Osteoblast (primary cell): ENCODE data around the gene NTHL1. TPM values are rescaled to one million over a fixed set of nuclear protein-coding genes. Genes with fewer than 3 reads are reported as not detected.
A peak's percentile ranks its signal among the peaks of the same experiment; 100 is the strongest.

Experiments used
- DNase-seq: peaks from one replicate; pipeline ENCODE4 v3.0.0; 2011; ENCODE audit warnings: low spot score, mixed read lengths; ENCODE audit not compliant: insufficient read length; ENCODE audit errors: missing footprints
- H2AFZ ChIP-seq: 2 replicates; pipeline ENCODE4 v1.6.0; 2011; ENCODE audit warnings: mild to moderate bottlenecking, low read length
- H3K27ac ChIP-seq: 2 replicates; pipeline ENCODE4 v1.5.1; 2011; ENCODE audit warnings: mild to moderate bottlenecking, low read depth, low read length, moderate library complexity
- H3K27me3 ChIP-seq: 2 replicates; pipeline ENCODE4 v1.6.0; 2012; ENCODE audit warnings: mild to moderate bottlenecking, control low read depth, inconsistent platforms, low read length, moderate library complexity; ENCODE audit not compliant: insufficient read depth
- H3K36me3 ChIP-seq: 2 replicates; pipeline ENCODE4 v1.5.1; 2011; ENCODE audit warnings: mild to moderate bottlenecking, low read length, control low read depth, moderate library complexity; ENCODE audit not compliant: insufficient read depth
- H3K4me1 ChIP-seq: 2 replicates; pipeline ENCODE4 v1.5.1; 2011; ENCODE audit warnings: mild to moderate bottlenecking, low read length, control low read depth, moderate library complexity; ENCODE audit not compliant: insufficient read depth
- H3K4me2 ChIP-seq: 2 replicates; pipeline ENCODE4 v1.6.0; 2011; ENCODE audit warnings: mild to moderate bottlenecking, low read length; ENCODE audit not compliant: insufficient read depth
- H3K4me3 ChIP-seq: fragments of 200-600 bp; sonication (generic); 3 replicates; pipeline ENCODE4 v1.5.1; 2012; ENCODE audit warnings: mild to moderate bottlenecking, low read length, inconsistent platforms; ENCODE audit not compliant: insufficient read depth
- H3K79me2 ChIP-seq: 2 replicates; pipeline ENCODE4 v1.6.0; 2012; ENCODE audit warnings: mild to moderate bottlenecking, low read length, control low read depth, inconsistent platforms; ENCODE audit not compliant: insufficient read depth
- H3K9me3 ChIP-seq: 2 replicates; pipeline ENCODE4 v1.5.1; 2011; ENCODE audit warnings: low read depth, low read length, control low read depth
- H4K20me1 ChIP-seq: 2 replicates; pipeline ENCODE4 v1.6.0; 2012; ENCODE audit warnings: mild to moderate bottlenecking, low read length, control low read depth; ENCODE audit not compliant: insufficient read depth
- total RNA-seq: library from RNA; depleted of rRNA; stranded (reverse); fragments of >200 nt; gene quantifications from 2 replicates; pipeline ENCODE4 v1.2.3, GENCODE V29; 2012
- TF ChIP-seq, protein P1 (sequence below): IDR thresholded peaks from 2 replicates; pipeline ENCODE4 v1.5.1; 2011; ENCODE audit warnings: mild to moderate bottlenecking, low read depth, low read length, moderate library complexity; ENCODE audit errors: extremely low read depth

The NTHL1 gene
- total RNA-seq, 1 donor = 22.8 TPM

GRCh38 chr16:2083409-2083808, 35.8 kb upstream of the NTHL1 start:
- TF ChIP-seq, protein P1, sequence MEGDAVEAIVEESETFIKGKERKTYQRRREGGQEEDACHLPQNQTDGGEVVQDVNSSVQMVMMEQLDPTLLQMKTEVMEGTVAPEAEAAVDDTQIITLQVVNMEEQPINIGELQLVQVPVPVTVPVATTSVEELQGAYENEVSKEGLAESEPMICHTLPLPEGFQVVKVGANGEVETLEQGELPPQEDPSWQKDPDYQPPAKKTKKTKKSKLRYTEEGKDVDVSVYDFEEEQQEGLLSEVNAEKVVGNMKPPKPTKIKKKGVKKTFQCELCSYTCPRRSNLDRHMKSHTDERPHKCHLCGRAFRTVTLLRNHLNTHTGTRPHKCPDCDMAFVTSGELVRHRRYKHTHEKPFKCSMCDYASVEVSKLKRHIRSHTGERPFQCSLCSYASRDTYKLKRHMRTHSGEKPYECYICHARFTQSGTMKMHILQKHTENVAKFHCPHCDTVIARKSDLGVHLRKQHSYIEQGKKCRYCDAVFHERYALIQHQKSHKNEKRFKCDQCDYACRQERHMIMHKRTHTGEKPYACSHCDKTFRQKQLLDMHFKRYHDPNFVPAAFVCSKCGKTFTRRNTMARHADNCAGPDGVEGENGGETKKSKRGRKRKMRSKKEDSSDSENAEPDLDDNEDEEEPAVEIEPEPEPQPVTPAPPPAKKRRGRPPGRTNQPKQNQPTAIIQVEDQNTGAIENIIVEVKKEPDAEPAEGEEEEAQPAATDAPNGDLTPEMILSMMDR = no peak
- H3K36me3 ChIP-seq = peaks cover 44% of the 10 kb centered on the region

DNA sequence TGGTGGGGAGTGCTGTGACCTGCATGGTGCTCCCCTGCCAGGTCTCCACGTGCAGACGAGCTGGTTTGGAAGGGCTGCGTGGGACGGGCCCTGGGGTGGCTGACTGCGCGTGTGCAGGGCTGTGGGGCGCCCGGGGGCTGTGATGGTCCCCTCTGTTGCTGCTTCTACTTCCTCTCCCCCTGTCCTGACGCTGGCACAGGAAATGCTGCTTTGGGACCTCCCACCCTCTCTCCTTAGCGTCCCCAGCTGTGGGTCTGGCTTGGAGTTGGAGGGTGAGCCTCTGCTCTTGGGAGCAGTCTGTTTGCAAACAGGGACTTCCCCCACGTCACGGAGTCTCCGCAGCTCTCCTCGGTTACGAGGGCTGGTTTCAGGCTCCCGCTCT, 35.3 kb upstream of the NTHL1 start:
- Histone ChIP-seq H3K4me1 (no peaks in the 10 kb centered on the region), H2AFZ (no peak overlapping the region), H3K36me3 (peaks cover 40% of the 10 kb centered on the region), H3K27me3 (no peaks in the 10 kb centered on the region), H3K79me2 (no peaks in the 10 kb centered on the region), H3K4me3 (no peak overlapping the region), H4K20me1 (peaks cover 10% of the 10 kb centered on the region), H3K9me3 (no peaks in the 10 kb centered on the region), H3K4me2 (no peak overlapping the region), H3K27ac (no peak overlapping the region)
- DNase-seq = no peak
- TF ChIP-seq, protein P1 = no peak

More at GRCh38 chr16:2083409-2083808, 35.8 kb upstream of the NTHL1 start:
- Histone ChIP-seq H3K27me3 (no peaks in the 10 kb centered on the region), H3K27ac (no peak overlapping the region), H4K20me1 (peaks cover 10% of the 10 kb centered on the region), H3K9me3 (no peaks in the 10 kb centered on the region), H3K4me1 (no peaks in the 10 kb centered on the region), H3K4me2 (no peak overlapping the region), H3K79me2 (no peaks in the 10 kb centered on the region), H3K4me3 (no peak overlapping the region), H2AFZ (no peak overlapping the region)
- DNase-seq = peak; percentile 90

DNA sequence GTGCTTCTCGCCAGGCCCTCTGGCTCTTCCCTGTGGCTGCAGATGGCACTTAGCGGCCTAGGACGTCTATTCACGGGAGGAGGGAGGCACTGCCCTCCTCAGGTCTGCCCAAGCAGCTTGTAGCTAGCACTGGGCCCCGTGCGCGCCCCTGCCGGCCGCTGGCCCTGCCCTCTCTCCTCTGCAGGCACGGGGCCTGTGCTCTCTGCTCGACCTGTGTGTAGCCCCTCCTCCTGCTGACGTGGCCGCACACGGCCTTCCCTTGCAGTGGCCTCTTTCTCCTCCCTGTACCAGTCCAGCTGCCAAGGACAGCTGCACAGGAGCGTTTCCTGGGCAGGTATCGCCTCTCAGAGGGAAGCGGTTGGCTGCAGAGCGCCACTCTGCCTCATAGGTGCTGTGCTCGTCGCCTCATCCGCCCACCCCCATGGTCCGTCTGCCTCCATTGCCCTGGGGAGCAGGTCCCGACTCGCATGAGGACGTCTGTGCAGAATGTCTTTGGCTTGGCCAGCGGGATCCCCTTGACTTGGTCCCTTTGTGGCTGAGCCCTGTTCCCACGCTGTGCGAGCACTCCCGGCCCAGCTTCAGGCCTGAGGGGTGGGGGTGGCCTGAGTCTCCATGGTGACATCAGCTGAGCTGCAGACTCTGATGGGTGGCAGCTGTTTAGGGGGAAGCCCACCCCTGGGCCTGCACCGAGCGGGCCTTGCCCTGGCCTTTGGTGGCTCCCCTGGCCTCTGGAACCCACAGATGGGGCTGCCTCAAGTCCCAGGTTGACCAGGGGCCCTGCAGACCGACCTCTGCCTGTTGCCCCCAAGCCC, 34.7 kb upstream of the NTHL1 start:
- Histone ChIP-seq H3K79me2 (no peaks in the 10 kb centered on the region), H3K27me3 (no peaks in the 10 kb centered on the region), H3K4me3 (no peak overlapping the region), H3K9me3 (no peaks in the 10 kb centered on the region), H3K4me2 (no peak overlapping the region), H4K20me1 (peaks cover 8% of the 10 kb centered on the region), H2AFZ (no peak overlapping the region), H3K4me1 (no peaks in the 10 kb centered on the region), H3K36me3 (peaks cover 42% of the 10 kb centered on the region), H3K27ac (no peak overlapping the region)
- DNase-seq = peak; percentile 93
- TF ChIP-seq, protein P1 = no peak

GRCh38 chr16:2081201-2082084, 33.8 kb upstream of the NTHL1 start:
- no peak overlapping the region for H3K27ac ChIP-seq
- TF ChIP-seq, protein P1 = no peak
- no peaks in the 10 kb centered on the region for H3K27me3 ChIP-seq
- no peaks in the 10 kb centered on the region for H3K4me1 ChIP-seq
- no peak overlapping the region for H2AFZ ChIP-seq
- no peak overlapping the region for H3K4me3 ChIP-seq
- peaks cover 8% of the 10 kb centered on the region for H4K20me1 ChIP-seq
- H3K36me3 ChIP-seq = peaks cover 38% of the 10 kb centered on the region
- DNase-seq = no peak
- H3K79me2 ChIP-seq = no peaks in the 10 kb centered on the region
- no peak overlapping the region for H3K4me2 ChIP-seq
- H3K9me3 ChIP-seq = no peaks in the 10 kb centered on the region
